Lung microvascular endothelial cell (primary cell): Measurements from ENCODE around the gene TIE1. TPM values are rescaled to one million over a fixed set of nuclear protein-coding genes. Genes with fewer than 3 reads are reported as not detected.

ENCODE experiments used
- DNase-seq, 2 donors: peaks; one replicate each; pipeline versions ENCODE4 v3.0.0 to v3.0.0-alpha.2; 2010; ENCODE audit warnings: low read depth in 2 of 2
- total RNA-seq: library from RNA; depleted of rRNA; stranded (reverse); fragments of >200 nt; gene quantifications from 2 replicates; pipeline ENCODE4 v1.2.1, GENCODE V29; 2014

TIE1 gene
- total RNA-seq, result 749 and 1,401 TPM in 2 replicates

- DNase-seq, result peak; percentile 89 to 90
Measured at GRCh38 chr1:43300378-43301094, at the start of gene TIE1. Gene TIE1, plus strand, starts transcription at chr1:43300982. Its CDS starts 90 bp downstream, at chr1:43301072.

GRCh38 chr1:43251024-43251423 is 49.8 kb upstream of the TIE1 start:
- DNase-seq, result no peak

- DNase-seq, result no peak
Measured at GRCh38 chr1:43252225-43252624, 48.6 kb upstream of the TIE1 start.

- DNase-seq, result no peak
Measured at GRCh38 chr1:43253173-43253572, 47.6 kb upstream of the TIE1 start.

- DNase-seq, result no peak
Measured at GRCh38 chr1:43253876-43254275, 46.9 kb upstream of the TIE1 start.

GRCh38 chr1:43255438-43256210 is 45.2 kb upstream of the TIE1 start:
- DNase-seq, result no peak

GRCh38 chr1:43256675-43257570 is 43.9 kb upstream of the TIE1 start:
- DNase-seq, result no peak

GRCh38 chr1:43258370-43258769 is 42.4 kb upstream of the TIE1 start:
- no peak for DNase-seq

GRCh38 chr1:43265431-43265830 is 35.4 kb upstream of the TIE1 start:
- DNase-seq, result no peak

GRCh38 chr1:43266881-43267280 is 33.9 kb upstream of the TIE1 start:
- no peak for DNase-seq

GRCh38 chr1:43267291-43267805 is 33.4 kb upstream of the TIE1 start:
- DNase-seq, result no peak

GRCh38 chr1:43267818-43268425 is 32.9 kb upstream of the TIE1 start:
- no peak for DNase-seq

- DNase-seq, result no peak
Measured at GRCh38 chr1:43269627-43270375, 31.0 kb upstream of the TIE1 start, which contains the start of gene TMEM125. Gene TMEM125, plus strand, starts transcription at chr1:43269983. Its CDS starts 2,740 bp downstream, at chr1:43272723.

GRCh38 chr1:43270421-43271095 is 30.2 kb upstream of the TIE1 start:
- DNase-seq, result no peak

GRCh38 chr1:43271186-43272118 is 29.3 kb upstream of the TIE1 start:
- DNase-seq, result no peak

- no peak for DNase-seq
Measured at GRCh38 chr1:43272161-43272560, 28.6 kb upstream of the TIE1 start.

- no peak for DNase-seq
Measured at GRCh38 chr1:43272576-43273571, 27.9 kb upstream of the TIE1 start.
